Measurements from ENCODE around the gene IFITM10.

Gene IFITM10

GRCh38 chr11:1750481-1750839 lies at the start of gene IFITM10:
Gene IFITM10 (minus strand): TSS chr11:1750595. CDS start chr11:1750442, 153 bp downstream.
- no peak for TF ChIP-seq CTCF (conservative IDR thresholded peaks at IDR 0.05; ENCODE audit: low read depth, low read length)
- no peak for DNase-seq (ENCODE audit: low read depth)
- peak within 1 kb of the TSS; percentile 68 for H3K4me3 ChIP-seq (ENCODE audit: low read length)

- H3K4me3 ChIP-seq (ENCODE audit: low read length), result no peak overlapping the region
- no peak for TF ChIP-seq CTCF (conservative IDR thresholded peaks at IDR 0.05; ENCODE audit: low read depth, low read length)
- no peak for DNase-seq (ENCODE audit: low read depth)
Measured at GRCh38 chr11:1797391-1798125, 47.2 kb upstream of the IFITM10 start.

GRCh38 chr11:1796413-1797011 lies 46.1 kb upstream of the IFITM10 start:
- no peak overlapping the region for H3K4me3 ChIP-seq (ENCODE audit: low read length)
- no peak for DNase-seq (ENCODE audit: low read depth)
- no peak for TF ChIP-seq CTCF (conservative IDR thresholded peaks at IDR 0.05; ENCODE audit: low read depth, low read length)

- no peak for TF ChIP-seq CTCF (conservative IDR thresholded peaks at IDR 0.05; ENCODE audit: low read depth, low read length)
- DNase-seq (ENCODE audit: low read depth), result no peak
- H3K4me3 ChIP-seq (ENCODE audit: low read length), result no peak overlapping the region
Measured at GRCh38 chr11:1793081-1793480, 42.7 kb upstream of the IFITM10 start.

GRCh38 chr11:1792461-1792860 lies 42.1 kb upstream of the IFITM10 start:
- no peak for DNase-seq (ENCODE audit: low read depth)
- no peak for TF ChIP-seq CTCF (conservative IDR thresholded peaks at IDR 0.05; ENCODE audit: low read depth, low read length)
- no peak overlapping the region for H3K4me3 ChIP-seq (ENCODE audit: low read length)

GRCh38 chr11:1791912-1792311 lies 41.5 kb upstream of the IFITM10 start:
- no peak for TF ChIP-seq CTCF (conservative IDR thresholded peaks at IDR 0.05; ENCODE audit: low read depth, low read length)
- no peak overlapping the region for H3K4me3 ChIP-seq (ENCODE audit: low read length)
- DNase-seq (ENCODE audit: low read depth), result no peak

- H3K4me3 ChIP-seq (ENCODE audit: low read length), result no peak overlapping the region
- TF ChIP-seq CTCF (conservative IDR thresholded peaks at IDR 0.05; ENCODE audit: low read depth, low read length), result no peak
- DNase-seq (ENCODE audit: low read depth), result peak; percentile 71
Measured at GRCh38 chr11:1786466-1786865, 36.1 kb upstream of the IFITM10 start.

Data from retinal pigment epithelial cell (primary cell).